Central memory CD8-positive, alpha-beta T cell (primary cell): ENCODE data around the gene IGSF22.

Source experiments
- ATAC-seq: fragments of 150-1000 bp; cut with Tn5 transposase; replicated peaks from 2 replicates; pipeline ENCODE4 v1.10.0; 2022; ENCODE audit warnings: mild to moderate bottlenecking, moderate FRiP score, moderate number of reproducible peaks; ENCODE audit not compliant: poor library complexity, severe bottlenecking; ENCODE audit errors: extremely low read depth
- DNase-seq, 2 donors: peaks; one replicate each; pipeline ENCODE4 v3.0.0; 2021; ENCODE audit warnings: low spot score in 2 of 2
- H3K27ac Mint-ChIP-seq: one replicate; pipeline ENCODE4 v1.8.0; 2022; ENCODE audit warnings: low read depth, mild to moderate bottlenecking, moderate library complexity, mixed read lengths
- H3K27me3 Mint-ChIP-seq: one replicate; pipeline ENCODE4 v1.8.0; 2022; ENCODE audit warnings: mixed read lengths
- H3K36me3 Mint-ChIP-seq: one replicate; pipeline ENCODE4 v1.8.0; 2022; ENCODE audit warnings: mild to moderate bottlenecking, moderate library complexity, mixed read lengths; ENCODE audit not compliant: insufficient read depth
- H3K4me1 Mint-ChIP-seq: one replicate; pipeline ENCODE4 v1.8.0; 2022; ENCODE audit warnings: mixed read lengths
- H3K4me3 Mint-ChIP-seq: one replicate; pipeline ENCODE4 v1.8.0; 2022; ENCODE audit warnings: mild to moderate bottlenecking, moderate library complexity, mixed read lengths
- H3K9me3 Mint-ChIP-seq: one replicate; pipeline ENCODE4 v1.8.0; 2022; ENCODE audit warnings: mixed read lengths

IGSF22 gene

GRCh38 chr11:18720808-18721560 lies 5.0 kb downstream of the IGSF22 start:
- Mint-ChIP-seq H3K27ac (no peak overlapping the region), H3K4me1 (peaks cover 22% of the 10 kb centered on the region), H3K36me3 (peaks cover 1% of the 10 kb centered on the region), H3K9me3 (no peaks in the 10 kb centered on the region), H3K27me3 (no peaks in the 10 kb centered on the region), H3K4me3 (peak overlapping the region; percentile 84)
- peak; percentile 66 to 71 for DNase-seq
- ATAC-seq = peak; percentile 89

DNA sequence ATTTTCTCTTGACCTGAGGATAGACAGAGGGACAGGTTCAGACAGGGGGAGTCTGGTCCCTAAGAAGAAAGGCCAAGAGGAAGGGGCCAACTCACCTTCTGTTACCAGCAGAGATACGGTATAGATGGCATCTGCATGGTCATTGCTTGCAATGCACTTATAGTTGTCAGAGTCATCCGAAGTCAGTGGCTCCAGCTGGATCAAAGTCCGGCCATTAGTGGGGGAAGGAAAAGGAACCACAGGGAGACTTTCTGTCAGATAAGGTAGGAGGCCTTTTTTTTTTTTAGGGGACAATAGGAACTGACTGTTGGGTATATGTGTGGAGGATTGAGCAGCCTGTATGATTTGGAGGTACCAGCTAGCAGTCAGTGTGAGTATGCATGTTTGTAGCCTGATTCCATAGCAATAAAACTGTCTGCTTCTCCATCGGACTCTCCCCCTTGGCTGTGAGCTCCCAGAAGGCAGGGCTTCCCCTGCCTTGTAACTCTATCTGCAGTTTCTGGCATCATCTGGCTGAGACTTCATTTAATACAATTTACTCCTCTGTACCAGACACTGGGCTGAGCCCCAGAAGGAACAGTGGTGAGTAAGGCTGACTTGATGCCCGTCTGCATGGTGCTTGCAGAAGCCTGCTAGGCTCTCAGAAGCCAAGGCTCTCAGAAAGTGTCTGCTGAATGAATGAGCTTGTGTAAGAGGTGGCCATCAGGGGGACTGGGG lies 5.7 kb downstream of the IGSF22 start:
- Mint-ChIP-seq H3K9me3 (no peaks in the 10 kb centered on the region), H3K27ac (no peak overlapping the region)

DNA sequence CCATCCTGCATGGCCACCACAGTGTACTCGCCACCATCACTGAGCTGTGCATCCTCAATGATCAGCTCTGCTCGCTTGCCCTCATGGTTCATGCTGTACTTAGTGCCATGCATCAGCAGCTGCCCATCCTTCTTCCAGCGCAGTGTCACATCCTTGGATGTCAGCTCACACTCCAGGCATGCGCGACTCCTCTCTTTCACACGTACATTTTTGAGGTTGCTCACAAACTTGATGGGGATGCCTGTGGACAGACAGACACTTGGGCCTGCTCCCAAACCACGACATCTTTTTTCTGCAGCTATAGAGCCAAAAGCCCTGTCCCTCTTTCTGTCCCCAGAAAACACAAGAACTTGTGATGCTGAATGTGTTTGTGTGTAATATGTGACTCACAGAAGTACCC lies 10.5 kb downstream of the IGSF22 start:
- Mint-ChIP-seq H3K9me3 (no peaks in the 10 kb centered on the region), H3K36me3 (no peaks in the 10 kb centered on the region), H3K27me3 (peaks cover 12% of the 10 kb centered on the region), H3K4me1 (peaks cover 6% of the 10 kb centered on the region), H3K4me3 (no peak overlapping the region), H3K27ac (no peak overlapping the region)
- DNase-seq (no peak), ATAC-seq (no peak)

More for the DNA sequence above, 5.7 kb downstream of the IGSF22 start:
- DNase-seq (no peak), ATAC-seq (no peak)
- Mint-ChIP-seq H3K4me1 (peaks cover 22% of the 10 kb centered on the region), H3K4me3 (peak overlapping the region; percentile 84), H3K36me3 (peaks cover 1% of the 10 kb centered on the region), H3K27me3 (peaks cover 3% of the 10 kb centered on the region)

- Mint-ChIP-seq H3K27me3 (peaks cover 12% of the 10 kb centered on the region), H3K9me3 (no peaks in the 10 kb centered on the region), H3K27ac (no peak overlapping the region), H3K36me3 (no peaks in the 10 kb centered on the region), H3K4me1 (no peaks in the 10 kb centered on the region), H3K4me3 (no peak overlapping the region)
- DNase-seq (no peak), ATAC-seq (no peak)
Measured at GRCh38 chr11:18714443-18714780, 11.6 kb downstream of the IGSF22 start.

GRCh38 chr11:18713646-18714442 lies 12.1 kb downstream of the IGSF22 start:
- DNase-seq (no peak), ATAC-seq (no peak)
- H3K27ac Mint-ChIP-seq = no peak overlapping the region
- no peaks in the 10 kb centered on the region for H3K4me1 Mint-ChIP-seq
- no peaks in the 10 kb centered on the region for H3K36me3 Mint-ChIP-seq
- no peaks in the 10 kb centered on the region for H3K9me3 Mint-ChIP-seq
- no peak overlapping the region for H3K4me3 Mint-ChIP-seq
- H3K27me3 Mint-ChIP-seq = peaks cover 12% of the 10 kb centered on the region

DNA sequence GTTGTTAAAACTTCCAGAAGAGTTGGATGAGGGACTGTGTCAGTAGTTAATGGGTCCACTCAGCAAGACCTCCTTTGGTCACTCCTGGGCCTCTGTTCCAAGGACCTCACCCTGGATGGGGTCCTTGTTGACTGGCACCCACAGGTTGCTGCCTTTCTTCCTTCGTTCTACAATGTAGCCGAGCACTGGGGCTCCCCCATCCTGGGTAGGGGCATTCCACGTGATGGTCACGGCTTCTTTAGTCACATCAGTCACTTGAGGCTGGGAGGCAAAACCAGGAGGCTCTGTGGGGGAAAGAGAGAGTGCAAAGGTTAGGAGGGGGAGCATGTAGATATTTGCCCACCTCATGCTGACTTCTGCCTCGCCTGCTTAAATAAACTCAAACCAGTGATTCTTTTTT lies 15.4 kb downstream of the IGSF22 start:
- ATAC-seq = no peak
- Mint-ChIP-seq H3K27ac (no peak overlapping the region), H3K36me3 (peaks cover 6% of the 10 kb centered on the region), H3K4me3 (no peak overlapping the region), H3K4me1 (peaks cover 11% of the 10 kb centered on the region), H3K9me3 (no peaks in the 10 kb centered on the region), H3K27me3 (peaks cover 22% of the 10 kb centered on the region)
- DNase-seq = no peak

GRCh38 chr11:18709414-18709813 lies 16.6 kb downstream of the IGSF22 start:
- Mint-ChIP-seq H3K4me3 (no peak overlapping the region), H3K9me3 (no peaks in the 10 kb centered on the region), H3K27ac (no peak overlapping the region), H3K27me3 (peaks cover 11% of the 10 kb centered on the region), H3K36me3 (peaks cover 6% of the 10 kb centered on the region), H3K4me1 (peaks cover 11% of the 10 kb centered on the region)
- DNase-seq (no peak), ATAC-seq (no peak)

- no peak for ATAC-seq
- Mint-ChIP-seq H3K27me3 (peaks cover 11% of the 10 kb centered on the region), H3K4me3 (no peak overlapping the region), H3K9me3 (no peaks in the 10 kb centered on the region), H3K27ac (no peak overlapping the region), H3K36me3 (peaks cover 6% of the 10 kb centered on the region), H3K4me1 (peaks cover 11% of the 10 kb centered on the region)
- DNase-seq = no peak
Measured at GRCh38 chr11:18707811-18708340, 18.1 kb downstream of the IGSF22 start.

- peaks cover 6% of the 10 kb centered on the region for H3K36me3 Mint-ChIP-seq
- H3K27ac Mint-ChIP-seq = peak overlapping the region; percentile 96
- ATAC-seq (peak; percentile 88), DNase-seq (peak in 1 of 2 donors; percentile 27)
- peaks cover 11% of the 10 kb centered on the region for H3K27me3 Mint-ChIP-seq
- no peaks in the 10 kb centered on the region for H3K9me3 Mint-ChIP-seq
- H3K4me1 Mint-ChIP-seq = peaks cover 11% of the 10 kb centered on the region
- H3K4me3 Mint-ChIP-seq = peak overlapping the region; percentile 91
Measured at GRCh38 chr11:18706330-18707243, 19.4 kb downstream of the IGSF22 start.

DNA sequence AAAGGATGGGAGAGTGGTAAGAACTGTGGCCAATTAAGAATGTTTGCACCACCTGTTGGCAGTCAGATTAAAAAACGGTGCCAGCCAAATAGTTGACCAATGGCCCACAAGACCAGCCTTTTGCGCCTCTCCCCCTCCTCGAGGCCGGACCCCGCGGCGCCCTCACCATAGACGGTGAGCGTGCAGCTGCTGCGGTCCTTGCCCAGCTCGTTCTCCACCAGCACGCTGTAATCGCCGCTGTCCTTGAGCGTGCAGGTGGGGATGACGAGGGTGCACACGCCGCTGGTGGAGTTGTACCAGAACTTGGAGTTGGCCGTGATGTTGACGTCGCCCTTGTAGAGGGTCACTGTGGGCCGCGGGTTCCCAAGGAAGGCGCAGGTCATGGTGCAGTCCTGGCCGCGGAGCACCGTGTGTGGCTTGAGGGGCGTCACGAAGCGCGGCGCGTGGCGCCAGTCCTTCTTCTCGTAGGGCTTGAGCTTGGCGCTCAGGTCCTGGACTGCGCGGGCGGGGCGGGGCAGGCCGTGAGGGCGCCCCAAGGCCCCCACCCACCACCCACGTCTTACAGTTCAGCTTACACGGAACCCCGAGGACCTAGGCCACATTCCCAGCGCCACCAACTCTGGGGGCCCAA lies 20.2 kb downstream of the IGSF22 start:
- H3K4me3 Mint-ChIP-seq = peak overlapping the region; percentile 91
- H3K36me3 Mint-ChIP-seq = peaks cover 7% of the 10 kb centered on the region
- ATAC-seq (no peak), DNase-seq (no peak)
- no peaks in the 10 kb centered on the region for H3K9me3 Mint-ChIP-seq
- peaks cover 11% of the 10 kb centered on the region for H3K27me3 Mint-ChIP-seq
- peaks cover 11% of the 10 kb centered on the region for H3K4me1 Mint-ChIP-seq
- peak overlapping the region; percentile 96 for H3K27ac Mint-ChIP-seq

- Mint-ChIP-seq H3K27me3 (peaks cover 11% of the 10 kb centered on the region), H3K4me3 (no peak overlapping the region), H3K4me1 (peaks cover 19% of the 10 kb centered on the region), H3K27ac (no peak overlapping the region), H3K9me3 (no peaks in the 10 kb centered on the region), H3K36me3 (peaks cover 9% of the 10 kb centered on the region)
- ATAC-seq = no peak
- DNase-seq = no peak
Measured at GRCh38 chr11:18704698-18705097, 21.3 kb downstream of the IGSF22 start.
